GM18867 (cell line): ENCODE measurements around the gene SRRM2.

Experiments
- ATAC-seq: cut with Tn5 transposase; IDR thresholded peaks from one replicate; pipeline ENCODE4 v1.9.1; 2021; ENCODE audit warnings: mild to moderate bottlenecking, moderate library complexity; ENCODE audit not compliant: unreplicated experiment

The SRRM2 gene

GRCh38 chr16:2775131-2775716 is 22.8 kb downstream of the SRRM2 start:
- ATAC-seq: no peak

GRCh38 chr16:2775765-2776499 is 23.5 kb downstream of the SRRM2 start:
- no peak for ATAC-seq

GRCh38 chr16:2776500-2777139 is 24.2 kb downstream of the SRRM2 start:
- peak; percentile 27 for ATAC-seq

GRCh38 chr16:2777231-2777902 is 24.9 kb downstream of the SRRM2 start, which contains the start of gene ELOB:
Gene ELOB, minus strand, starts transcription at chr16:2777280. Its CDS starts 41 bp downstream, at chr16:2777239.
- peak; percentile 79 for ATAC-seq

DNA sequence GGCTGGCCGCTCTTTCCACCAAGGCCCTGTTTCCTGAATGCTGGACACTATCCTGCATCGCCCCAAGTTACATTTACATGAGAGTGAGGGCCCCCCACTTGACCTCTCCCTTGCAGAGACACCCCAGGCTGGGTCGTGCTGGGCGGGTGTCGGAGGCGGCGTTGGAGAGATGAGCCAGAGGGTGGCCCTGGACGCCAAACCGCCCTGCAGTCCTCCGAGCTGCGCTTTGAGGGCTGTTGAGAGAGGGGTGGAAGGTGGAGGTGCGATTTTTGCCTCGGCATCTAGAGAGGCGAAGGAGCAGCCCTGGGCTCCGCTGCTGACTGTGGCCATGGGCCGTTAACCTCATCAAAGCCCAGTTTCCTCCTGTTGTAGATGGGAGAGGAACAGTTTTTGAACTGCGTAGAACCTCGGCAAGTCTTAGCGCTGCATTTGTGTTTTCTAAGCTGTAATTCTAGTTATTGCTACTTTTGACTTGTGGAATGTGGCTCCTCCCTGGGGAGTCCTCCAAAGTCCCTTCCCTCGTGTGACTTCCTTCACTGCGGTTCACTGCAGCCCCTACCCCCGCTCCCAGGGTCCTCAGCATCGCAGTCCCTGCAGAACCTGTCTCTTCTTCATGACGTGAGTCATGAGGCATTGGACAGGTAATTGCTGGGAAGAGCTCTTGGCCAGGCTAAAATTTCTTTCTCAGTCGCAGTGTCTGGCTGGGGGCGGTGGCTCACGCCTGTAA is 25.6 kb downstream of the SRRM2 start:
- ATAC-seq: no peak

DNA sequence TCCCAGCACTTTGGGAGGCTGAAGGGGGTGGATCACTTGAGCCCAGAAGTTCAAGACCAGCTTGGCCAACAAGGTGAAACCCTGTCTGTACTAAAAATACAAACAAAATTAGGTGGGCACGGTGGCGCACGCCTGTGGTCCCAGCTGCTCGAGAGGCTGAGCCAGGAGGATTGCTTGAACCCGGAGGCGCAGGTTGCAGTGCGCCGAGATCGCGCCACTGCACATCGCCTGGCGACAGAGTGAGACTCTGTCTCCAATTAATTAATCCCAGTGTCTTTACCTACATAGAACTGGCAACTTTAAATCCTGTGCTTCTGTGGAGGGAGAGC is 26.2 kb downstream of the SRRM2 start:
- no peak for ATAC-seq

DNA sequence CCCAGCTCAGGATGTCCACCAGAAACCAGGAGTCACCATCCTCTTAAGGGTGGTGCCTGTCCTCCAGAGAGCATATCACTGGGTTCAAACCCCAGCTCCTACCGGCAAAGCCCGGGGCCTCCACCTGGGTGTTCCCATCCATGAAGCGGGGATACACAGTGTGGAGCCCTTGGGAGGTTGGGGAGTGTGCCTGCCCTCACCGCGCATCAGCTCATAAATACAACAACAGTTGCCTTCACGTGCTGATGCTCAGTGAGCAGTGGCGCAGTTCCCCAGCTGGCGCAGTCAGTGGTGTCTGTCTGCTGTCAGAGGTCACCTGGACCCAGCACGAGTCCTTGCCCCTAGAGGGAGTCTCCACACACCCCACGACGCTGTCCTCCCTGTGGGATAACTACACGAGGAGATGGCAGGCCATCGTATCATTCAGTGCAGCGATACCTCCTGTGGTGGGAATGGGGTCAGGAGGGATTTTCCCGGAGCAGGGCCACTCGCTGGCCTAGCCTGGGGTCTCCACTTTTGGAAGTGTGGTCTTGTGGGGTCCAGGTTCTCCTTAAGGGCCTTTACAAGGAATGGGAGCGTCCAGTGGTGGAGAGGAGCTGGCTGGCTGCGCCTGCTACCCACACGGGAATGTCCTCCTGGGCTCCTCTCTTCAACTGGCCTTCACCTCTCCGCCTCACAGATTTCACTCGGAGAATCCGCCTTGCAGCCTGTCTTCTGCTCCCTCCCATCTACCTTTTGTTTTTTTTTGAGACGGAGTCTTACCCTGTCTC is 26.9 kb downstream of the SRRM2 start:
- ATAC-seq: no peak

DNA sequence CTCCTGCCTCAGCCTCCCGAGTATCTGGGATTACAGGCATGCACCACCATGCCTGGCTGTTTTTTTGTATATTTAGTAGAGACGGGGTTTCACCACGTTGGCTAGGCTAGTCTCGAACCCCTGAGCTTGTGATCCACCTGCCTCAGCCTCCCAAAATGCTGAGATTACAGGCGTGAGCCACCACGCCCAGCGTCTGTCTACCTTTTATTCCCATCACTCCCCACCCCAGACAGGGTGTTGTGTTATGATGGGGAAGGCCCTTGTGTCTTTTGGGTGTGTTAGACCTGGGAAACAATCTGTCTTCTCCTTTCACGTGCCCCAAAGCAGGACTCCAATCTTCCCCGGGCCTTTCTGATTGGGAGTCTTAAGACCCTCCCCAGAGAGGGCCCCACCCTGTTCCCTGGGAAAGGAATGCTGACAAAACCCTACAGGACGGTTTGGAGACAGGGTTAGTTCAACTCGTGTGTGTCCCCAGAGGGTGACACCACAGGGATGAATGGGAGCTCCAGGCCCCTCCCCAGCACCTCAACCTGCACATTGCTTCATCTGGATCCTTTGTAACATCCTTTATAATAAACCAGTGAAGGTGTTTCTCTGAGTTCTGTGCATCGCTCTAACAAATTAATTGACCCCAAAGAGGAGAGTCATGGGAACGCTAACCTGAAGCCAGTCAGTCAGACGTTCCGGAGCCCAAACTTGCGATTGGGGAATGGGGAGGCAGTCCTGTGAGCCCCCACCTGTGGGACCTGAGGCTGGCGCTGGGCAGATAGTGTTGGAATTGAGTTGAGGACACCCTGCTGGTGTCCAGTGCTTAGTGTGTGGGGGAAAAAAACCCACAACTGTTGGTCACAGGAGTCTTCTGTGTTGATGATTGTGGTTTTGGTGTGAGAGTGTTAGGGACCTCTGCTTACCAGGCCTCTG is 27.8 kb downstream of the SRRM2 start:
- ATAC-seq: no peak

DNA sequence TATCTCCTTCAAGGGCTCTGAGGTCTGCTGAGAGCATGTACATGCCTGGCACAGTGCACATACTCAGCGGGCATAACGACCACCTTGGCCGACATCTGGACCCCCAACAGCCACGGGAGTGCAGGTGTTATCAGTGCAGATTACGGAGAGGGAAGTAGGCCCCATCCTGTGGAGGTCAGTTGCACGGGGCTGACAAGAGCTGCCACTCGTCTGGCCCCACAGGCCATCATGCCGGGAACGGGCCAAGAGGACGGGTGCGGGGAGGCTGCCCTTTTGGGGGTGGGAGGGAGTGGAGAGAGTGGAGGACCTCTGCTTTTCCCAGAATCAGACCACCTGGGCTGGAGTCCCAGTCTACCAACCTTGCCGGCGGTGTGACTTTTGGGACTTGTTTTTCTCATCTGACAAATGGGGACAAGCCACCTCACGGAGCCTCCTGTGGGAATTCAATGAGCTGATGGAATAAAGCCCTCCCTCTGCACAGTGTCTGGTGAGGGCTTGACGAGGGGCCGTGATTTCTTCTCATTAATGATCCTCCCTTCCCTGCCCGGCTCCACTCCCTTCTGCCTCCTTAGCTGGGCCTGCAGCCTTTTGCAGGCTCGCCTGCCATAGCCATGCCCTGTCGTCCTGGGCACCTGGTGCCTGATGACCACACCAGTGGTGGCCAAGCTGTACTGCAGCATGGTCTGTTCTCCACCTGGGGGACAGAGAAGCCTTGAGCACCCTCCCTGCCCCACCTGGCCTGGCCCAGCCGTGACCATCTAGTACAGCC is 30.3 kb downstream of the SRRM2 start:
- no peak for ATAC-seq

GRCh38 chr16:2783581-2784357 is 31.3 kb downstream of the SRRM2 start:
- no peak for ATAC-seq

- no peak for ATAC-seq
These were observed 32.1 kb downstream of the SRRM2 start for GRCh38 chr16:2784358-2785100.

GRCh38 chr16:2785101-2785991 is 32.9 kb downstream of the SRRM2 start:
- no peak for ATAC-seq

- ATAC-seq: no peak
These were observed 33.8 kb downstream of the SRRM2 start for GRCh38 chr16:2786061-2786825.

DNA sequence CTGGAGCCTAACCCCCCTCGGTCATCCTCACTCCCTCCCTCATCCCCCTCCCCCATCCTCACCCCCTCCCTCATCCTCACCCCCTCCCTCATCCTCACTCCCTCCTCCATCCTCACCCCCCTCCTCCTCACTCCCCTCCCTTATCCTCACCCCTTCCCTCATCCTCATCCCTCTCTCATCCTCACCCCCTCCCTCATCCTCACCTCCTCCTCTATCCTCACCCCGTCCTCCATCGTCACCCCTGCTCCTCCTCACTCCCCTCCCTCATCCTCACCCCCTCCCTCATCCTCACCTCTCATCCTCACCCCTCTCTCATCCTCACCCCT is 34.4 kb downstream of the SRRM2 start:
- no peak for ATAC-seq

- ATAC-seq: no peak
These were observed 35.0 kb downstream of the SRRM2 start, which contains the start of gene PRSS33 for GRCh38 chr16:2787406-2787805. Gene PRSS33, minus strand, starts transcription at chr16:2787560. Its CDS starts 1,013 bp downstream, at chr16:2786547.
